ENCODE data around the gene PIGQ. TPM values are rescaled to one million over a fixed set of nuclear protein-coding genes. Genes with fewer than 3 reads are reported as not detected.
A peak's percentile ranks its signal among the peaks of the same experiment; 100 is the strongest.

Gene PIGQ
- total RNA-seq, 1 experiment from 2014 or later: 83.5 TPM

DNA sequence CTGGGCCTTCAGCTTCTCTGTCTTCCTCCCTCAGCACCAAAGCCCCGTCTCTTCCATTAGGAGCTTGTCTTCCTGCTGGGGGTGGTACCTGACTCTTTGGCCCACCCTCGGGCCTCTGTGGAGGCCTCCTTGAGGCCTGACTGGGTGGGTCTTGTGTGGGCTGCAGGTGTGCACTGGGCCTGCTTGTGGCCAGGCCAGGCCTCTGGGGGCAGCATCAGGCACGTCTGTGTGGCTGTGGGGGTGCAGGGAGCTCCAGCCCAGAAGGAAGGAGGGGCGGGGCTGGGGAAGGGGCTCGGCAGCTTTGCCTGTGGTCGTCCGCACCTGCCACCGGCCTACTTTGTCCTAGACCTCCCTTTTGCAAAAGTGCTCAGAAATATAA lies 7.0 kb downstream of the PIGQ start:
- Histone ChIP-seq H3K36me3 (ENCODE audit: control insufficient read depth, insufficient read depth, low read length) (no peaks in the 10 kb centered on the region), H3K4me3 (ENCODE audit: low read depth in 2 of 2, low read length in 2 of 2) (no peak overlapping the region), H3K4me1 (ENCODE audit: control insufficient read depth, insufficient read depth, low read length) (peaks cover 15% of the 10 kb centered on the region), H3K9me3 (ENCODE audit: control insufficient read depth, insufficient read depth, low read depth, low read length) (no peaks in the 10 kb centered on the region), H3K27ac (ENCODE audit: low read length) (no peak overlapping the region), H3K27me3 (ENCODE audit: control insufficient read depth, insufficient read depth, low read length) (no peaks in the 10 kb centered on the region)
- BruUV-seq (replicated peaks): no TSS peak
- intact Hi-C loops (cut with micrococcal nuclease; ENCODE audit: unreplicated experiment): no loop called here
- in situ Hi-C loops (cut with HindIII; ENCODE audit: low pct_unique_long_range_greater_than_20kb, low sequenced_read_pairs): no loop called here
- TF ChIP-seq, protein P1, sequence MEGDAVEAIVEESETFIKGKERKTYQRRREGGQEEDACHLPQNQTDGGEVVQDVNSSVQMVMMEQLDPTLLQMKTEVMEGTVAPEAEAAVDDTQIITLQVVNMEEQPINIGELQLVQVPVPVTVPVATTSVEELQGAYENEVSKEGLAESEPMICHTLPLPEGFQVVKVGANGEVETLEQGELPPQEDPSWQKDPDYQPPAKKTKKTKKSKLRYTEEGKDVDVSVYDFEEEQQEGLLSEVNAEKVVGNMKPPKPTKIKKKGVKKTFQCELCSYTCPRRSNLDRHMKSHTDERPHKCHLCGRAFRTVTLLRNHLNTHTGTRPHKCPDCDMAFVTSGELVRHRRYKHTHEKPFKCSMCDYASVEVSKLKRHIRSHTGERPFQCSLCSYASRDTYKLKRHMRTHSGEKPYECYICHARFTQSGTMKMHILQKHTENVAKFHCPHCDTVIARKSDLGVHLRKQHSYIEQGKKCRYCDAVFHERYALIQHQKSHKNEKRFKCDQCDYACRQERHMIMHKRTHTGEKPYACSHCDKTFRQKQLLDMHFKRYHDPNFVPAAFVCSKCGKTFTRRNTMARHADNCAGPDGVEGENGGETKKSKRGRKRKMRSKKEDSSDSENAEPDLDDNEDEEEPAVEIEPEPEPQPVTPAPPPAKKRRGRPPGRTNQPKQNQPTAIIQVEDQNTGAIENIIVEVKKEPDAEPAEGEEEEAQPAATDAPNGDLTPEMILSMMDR (IDR thresholded peaks at IDR 0.05): no peak; the same call in 1 of the 2 replicates
- TF ChIP-seq POLR2AphosphoS5 (IDR thresholded peaks at IDR 0.05; ENCODE audit: low read depth, low read length) (no peak), SIN3A (IDR thresholded peaks at IDR 0.05; ENCODE audit: borderline replicate concordance, insufficient read depth, low read depth, low read length) (no peak)
- ATAC-seq (peak; percentile 33; the same call in 1 of the 2 replicates), DNase-seq (ENCODE audit: low read depth, low spot score) (no peak)
- ChIA-PET POLR2A (no interaction called here), CTCF (interaction anchor here (0.7 to 0.9 kb wide), 2 partner anchors 11 to 44 kb away, joined by 3 read pairs; no protein-coding TSS in a partner anchor)

DNA sequence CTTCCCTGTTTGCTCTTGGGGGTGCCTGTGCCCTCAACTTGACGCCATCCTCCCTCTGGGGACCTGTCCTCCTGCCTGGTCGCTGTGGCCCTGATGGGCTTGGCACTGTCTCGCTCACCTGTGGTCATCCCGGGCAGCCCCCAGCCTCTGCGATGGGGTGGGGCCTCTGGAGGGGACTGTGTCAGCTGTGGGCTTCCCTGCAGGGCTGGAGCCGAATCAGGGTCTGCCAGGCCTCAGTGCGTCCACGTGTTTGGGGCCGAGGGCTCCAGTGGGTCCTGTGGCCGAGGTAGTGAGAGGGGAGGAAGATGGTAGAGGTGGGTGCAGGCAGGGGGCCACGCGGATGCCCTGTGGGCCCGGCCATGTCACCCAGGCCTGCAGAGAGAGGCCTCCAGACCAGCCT lies 8.0 kb downstream of the PIGQ start:
- no peak for ATAC-seq
- no peak overlapping the region for H3K27ac ChIP-seq (ENCODE audit: low read length)
- H3K27me3 ChIP-seq (ENCODE audit: control insufficient read depth, insufficient read depth, low read length): no peaks in the 10 kb centered on the region
- CTCF ChIA-PET: interaction anchor here (0.5 kb wide), 1 partner anchor 45 kb away, joined by 3 read pairs; no protein-coding TSS in a partner anchor
- no peak overlapping the region for H3K4me3 ChIP-seq (ENCODE audit: low read depth in 2 of 2, low read length in 2 of 2)
- H3K9me3 ChIP-seq (ENCODE audit: control insufficient read depth, insufficient read depth, low read depth, low read length): no peaks in the 10 kb centered on the region
- POLR2A ChIA-PET: no interaction called here
- in situ Hi-C loops (cut with HindIII; ENCODE audit: low pct_unique_long_range_greater_than_20kb, low sequenced_read_pairs): no loop called here
- H3K4me1 ChIP-seq (ENCODE audit: control insufficient read depth, insufficient read depth, low read length): peaks cover 10% of the 10 kb centered on the region
- DNase-seq (ENCODE audit: low read depth, low spot score): no peak
- intact Hi-C loops (cut with micrococcal nuclease; ENCODE audit: unreplicated experiment): no loop called here
- TF ChIP-seq SIN3A (IDR thresholded peaks at IDR 0.05; ENCODE audit: borderline replicate concordance, insufficient read depth, low read depth, low read length) (no peak), POLR2AphosphoS5 (IDR thresholded peaks at IDR 0.05; ENCODE audit: low read depth, low read length) (no peak), TCF7L2 (IDR thresholded peaks at IDR 0.05; ENCODE audit: low read depth, low read length) (no peak)
- TF ChIP-seq, protein P1 (IDR thresholded peaks at IDR 0.05): no peak
- TF ChIP-seq, protein P2, sequence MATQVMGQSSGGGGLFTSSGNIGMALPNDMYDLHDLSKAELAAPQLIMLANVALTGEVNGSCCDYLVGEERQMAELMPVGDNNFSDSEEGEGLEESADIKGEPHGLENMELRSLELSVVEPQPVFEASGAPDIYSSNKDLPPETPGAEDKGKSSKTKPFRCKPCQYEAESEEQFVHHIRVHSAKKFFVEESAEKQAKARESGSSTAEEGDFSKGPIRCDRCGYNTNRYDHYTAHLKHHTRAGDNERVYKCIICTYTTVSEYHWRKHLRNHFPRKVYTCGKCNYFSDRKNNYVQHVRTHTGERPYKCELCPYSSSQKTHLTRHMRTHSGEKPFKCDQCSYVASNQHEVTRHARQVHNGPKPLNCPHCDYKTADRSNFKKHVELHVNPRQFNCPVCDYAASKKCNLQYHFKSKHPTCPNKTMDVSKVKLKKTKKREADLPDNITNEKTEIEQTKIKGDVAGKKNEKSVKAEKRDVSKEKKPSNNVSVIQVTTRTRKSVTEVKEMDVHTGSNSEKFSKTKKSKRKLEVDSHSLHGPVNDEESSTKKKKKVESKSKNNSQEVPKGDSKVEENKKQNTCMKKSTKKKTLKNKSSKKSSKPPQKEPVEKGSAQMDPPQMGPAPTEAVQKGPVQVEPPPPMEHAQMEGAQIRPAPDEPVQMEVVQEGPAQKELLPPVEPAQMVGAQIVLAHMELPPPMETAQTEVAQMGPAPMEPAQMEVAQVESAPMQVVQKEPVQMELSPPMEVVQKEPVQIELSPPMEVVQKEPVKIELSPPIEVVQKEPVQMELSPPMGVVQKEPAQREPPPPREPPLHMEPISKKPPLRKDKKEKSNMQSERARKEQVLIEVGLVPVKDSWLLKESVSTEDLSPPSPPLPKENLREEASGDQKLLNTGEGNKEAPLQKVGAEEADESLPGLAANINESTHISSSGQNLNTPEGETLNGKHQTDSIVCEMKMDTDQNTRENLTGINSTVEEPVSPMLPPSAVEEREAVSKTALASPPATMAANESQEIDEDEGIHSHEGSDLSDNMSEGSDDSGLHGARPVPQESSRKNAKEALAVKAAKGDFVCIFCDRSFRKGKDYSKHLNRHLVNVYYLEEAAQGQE (IDR thresholded peaks at IDR 0.05; ENCODE audit: insufficient read depth in 1 of 2, low read depth in 2 of 2, low read length in 1 of 2): no peak
- no TSS peak for BruUV-seq (replicated peaks)
- H3K36me3 ChIP-seq (ENCODE audit: control insufficient read depth, insufficient read depth, low read length): no peaks in the 10 kb centered on the region
